B cell (primary cell): ENCODE measurements around the gene LRG1. TPM values are rescaled to one million over a fixed set of nuclear protein-coding genes. Genes with fewer than 3 reads are reported as not detected.
A peak's percentile ranks its signal among the peaks of the same experiment; 100 is the strongest.
"Not testable (repeated sequence)": the region's sequence is repeated elsewhere in the genome, so short reads cannot be mapped to it uniquely, and the experiment has no call there.

Source experiments
- ATAC-seq: fragments of 200-7000 bp; cut with Tn5 transposase; one replicate; pipeline ENCODE4 v1.10.0; 2021; ENCODE audit warnings: low read depth, mild to moderate bottlenecking, moderate number of reproducible peaks, moderate library complexity
- CTCF ChIA-PET: fragments of 350-600 bp; sonication (Branson Sonifier 250); formaldehyde crosslinking; loops from one replicate; lab custom pipeline; 2021; ENCODE audit warnings: antibody characterized with exemption, inconsistent platforms; lab: Charles Lee
- POLR2A ChIA-PET: fragments of 350-600 bp; sonication (Branson Sonifier 250); formaldehyde crosslinking; loops from one replicate; lab custom pipeline; 2021; ENCODE audit warnings: antibody characterized with exemption; lab: Charles Lee
- DNase-seq: peaks from one replicate; pipeline ENCODE4 v3.0.0; 2013
- H2AFZ ChIP-seq: 2 replicates; pipeline ENCODE4 v1.6.1; 2012; ENCODE audit warnings: mild to moderate bottlenecking, low read depth, low read length; ENCODE audit not compliant: insufficient read depth, poor library complexity, severe bottlenecking
- H3K27ac ChIP-seq, 2 donors: 1 replicate in 1 of 2; 2 replicates in 1 of 2; pipeline ENCODE4 v1.5.1; 2012 to 2013; ENCODE audit warnings: low read length in 2 of 2, mild to moderate bottlenecking in 2 of 2, moderate library complexity in 1 of 2
- H3K27me3 ChIP-seq, 4 experiments: fragments of 200-600 bp in 1 of 4; sonication (generic) in 1 of 4; replicated peaks in 1 of 4; 1 replicate in 2 of 4; 2 replicates in 2 of 4; pipeline versions ENCODE4 v1.6.1 to v1.7.0; 2013 to 2016; ENCODE audit warnings: low read length in 3 of 4, mild to moderate bottlenecking in 2 of 4, mixed read lengths in 1 of 4, moderate library complexity in 1 of 4; ENCODE audit not compliant: insufficient read depth in 4 of 4, control insufficient read depth in 3 of 4; ENCODE audit errors: control extremely low read depth in 1 of 4
- H3K36me3 ChIP-seq, 2 experiments: replicated peaks in 1 of 2; 1 replicate in 1 of 2; 2 replicates in 1 of 2; pipeline versions ENCODE4 v1.6.1 to v1.7.1; 2013; ENCODE audit warnings: low read length in 1 of 2; ENCODE audit not compliant: insufficient read depth in 2 of 2, control insufficient read depth in 1 of 2; ENCODE audit errors: control extremely low read depth in 1 of 2, extremely low read depth in 1 of 2
- H3K4me1 ChIP-seq, 2 donors: fragments of 200-600 bp in 1 of 2; sonication (generic) in 1 of 2; 1 replicate in 1 of 2; 2 replicates in 1 of 2; pipeline versions ENCODE4 v1.5.1 to v1.6.1; 2013 to 2017; ENCODE audit warnings: low read length in 2 of 2; ENCODE audit not compliant: control insufficient read depth in 2 of 2, insufficient read depth in 2 of 2
- H3K4me2 ChIP-seq: replicated peaks from 2 replicates; pipeline ENCODE3; 2012; ENCODE audit warnings: mild to moderate bottlenecking, low read depth, low read length; ENCODE audit not compliant: poor library complexity, severe bottlenecking
- H3K4me3 ChIP-seq, 5 experiments: fragments of 200-600 bp in 1 of 5; sonication (generic) in 1 of 5; 1 replicate in 3 of 5; 2 replicates in 2 of 5; pipeline versions ENCODE4 v1.5.1 to v1.7.0; 2011 to 2016; ENCODE audit warnings: low read length in 4 of 5, mild to moderate bottlenecking in 4 of 5, low read depth in 2 of 5, control low read depth in 1 of 5, moderate library complexity in 1 of 5; ENCODE audit not compliant: insufficient read depth in 1 of 5; ENCODE audit errors: control extremely low read depth in 1 of 5, extremely low read depth in 1 of 5
- H3K79me2 ChIP-seq: fragments of 200-600 bp; sonication (generic); one replicate; pipeline ENCODE4 v1.6.0; 2016; ENCODE audit warnings: low read length; ENCODE audit not compliant: control insufficient read depth, insufficient read depth
- H3K9ac ChIP-seq: fragments of 200-600 bp; sonication (generic); 2 replicates; pipeline ENCODE4 v1.6.1; 2017; ENCODE audit warnings: mild to moderate bottlenecking, low read length, moderate library complexity
- H3K9me3 ChIP-seq, 3 donors: one replicate each; pipeline versions ENCODE4 v1.6.1 to v1.7.1; 2013; ENCODE audit warnings: low read length in 2 of 3; ENCODE audit not compliant: control insufficient read depth in 2 of 3, insufficient read depth in 1 of 3; ENCODE audit errors: control extremely low read depth in 1 of 3
- H4K20me1 ChIP-seq: 2 replicates; pipeline ENCODE4 v1.6.0; 2012; ENCODE audit warnings: mild to moderate bottlenecking, low read length; ENCODE audit not compliant: insufficient read depth, control insufficient read depth, poor library complexity, severe bottlenecking
- H3K27ac Mint-ChIP-seq: one replicate; pipeline ENCODE4 v1.8.0; 2021; ENCODE audit warnings: mixed read lengths
- H3K27me3 Mint-ChIP-seq: one replicate; pipeline ENCODE4 v1.8.0; 2021; ENCODE audit warnings: mixed read lengths
- H3K4me1 Mint-ChIP-seq: one replicate; pipeline ENCODE4 v1.8.0; 2021; ENCODE audit warnings: mixed read lengths
- H3K4me3 Mint-ChIP-seq: one replicate; pipeline ENCODE4 v1.8.0; 2021; ENCODE audit warnings: mixed read lengths
- H3K9me3 Mint-ChIP-seq: one replicate; pipeline ENCODE4 v1.8.0; 2022; ENCODE audit warnings: mixed read lengths; ENCODE audit not compliant: insufficient read depth
- EZH2 ChIP-seq: IDR thresholded peaks from 2 replicates; pipeline ENCODE4 v1.6.1; 2012; ENCODE audit warnings: borderline replicate concordance, low read depth, mild to moderate bottlenecking, moderate library complexity, low read length; ENCODE audit not compliant: insufficient read depth, poor library complexity, severe bottlenecking
- WGBS: methylation state at CpG from one replicate; pipeline ENCODE4 v1.1.5; 2013; ENCODE audit warnings: missing lambda C conversion rate; ENCODE audit not compliant: insufficient coverage; 5-methylcytosine and 5-hydroxymethylcytosine counted together
- intact Hi-C: fragments of 100-400 bp; cut with micrococcal nuclease; formaldehyde crosslinking; loops from one replicate; pipeline ENCODE4 v1.10.0; 2022
- polyA plus RNA-seq: library from polyadenylated mRNA; depleted of rRNA; stranded (reverse); fragments of >200 nt; gene quantifications from 2 replicates; pipeline ENCODE4 v1.2.3, GENCODE V29; 2012
- total RNA-seq, 2 donors: library from RNA; stranded (reverse); fragments of 120-200 nt in 1 of 2; gene quantifications; 1 replicate in 1 of 2; 2 replicates in 1 of 2; pipeline versions ENCODE4 v1.2.3 to v1.2.4, GENCODE V29; 2013 to 2022
- TF ChIP-seq, protein P1 (sequence below): fragments of 200-600 bp; IDR thresholded peaks from one replicate; pipeline ENCODE4 v1.8.0; 2022; ENCODE audit warnings: antibody characterized with exemption, mild to moderate bottlenecking

The LRG1 gene
- total and polyA plus RNA-seq, 2 donors (not counting 1 experiment from before 2014, with no cell fraction given), result 0.21 to 0.27 TPM

DNA sequence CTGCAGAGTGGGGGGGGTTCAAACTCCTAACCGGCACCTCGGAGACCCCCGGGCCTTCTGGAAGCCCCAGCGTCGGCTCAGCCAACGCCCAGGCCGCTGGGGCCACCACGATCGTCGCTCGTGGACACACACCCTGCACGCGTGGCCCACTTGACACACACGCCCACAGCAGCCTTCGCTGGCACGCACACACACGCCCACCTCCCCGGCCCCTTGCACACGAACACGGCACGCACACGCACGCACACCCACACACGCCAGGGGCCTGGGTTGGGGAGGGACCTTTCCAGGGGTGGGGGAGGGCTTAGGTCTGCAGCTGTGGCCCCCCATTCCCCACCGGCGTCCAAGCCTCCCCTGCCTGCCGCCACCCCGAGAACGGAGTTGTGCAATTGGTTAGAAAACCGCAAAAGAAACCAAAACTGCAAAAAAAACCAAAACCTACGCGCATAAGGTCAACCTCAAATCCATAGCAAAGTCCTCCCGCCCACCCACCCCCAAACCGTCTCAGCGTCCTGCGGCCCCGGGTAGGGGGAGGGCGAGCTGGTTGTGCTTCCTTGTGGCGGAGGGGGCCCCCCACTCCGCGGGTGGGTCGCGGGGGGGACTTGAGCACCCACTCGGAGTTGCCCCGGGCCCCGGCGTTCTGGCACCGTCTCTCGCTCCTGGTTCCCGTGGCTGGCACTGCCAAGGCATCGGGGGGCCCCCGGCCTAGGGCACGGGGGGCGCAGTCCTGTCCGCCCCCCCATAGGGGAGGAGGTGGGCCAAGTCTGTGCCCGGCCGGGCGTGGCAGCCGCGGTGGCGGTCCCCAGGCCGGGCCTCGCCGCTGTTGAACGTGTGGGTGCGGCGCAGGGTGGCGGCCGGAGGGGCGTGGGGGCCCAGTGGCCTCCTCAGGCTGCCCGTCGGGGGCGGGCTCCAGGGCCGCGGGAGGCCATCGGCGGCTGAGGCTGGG lies 3.3 kb upstream of the LRG1 start:
- CTCF ChIA-PET, result no interaction called here
- Mint-ChIP-seq H3K9me3 (no peaks in the 10 kb centered on the region), H3K27me3 (peaks cover 9% of the 10 kb centered on the region), H3K4me3 (no peak overlapping the region), H3K4me1 (peaks cover 11% of the 10 kb centered on the region), H3K27ac (no peak overlapping the region)
- Histone ChIP-seq H3K79me2 (no peaks in the 10 kb centered on the region), H3K4me3 (no peak overlapping the region), H3K36me3 (no peaks in the 10 kb centered on the region), H3K27me3 (peaks cover 0 to 13% (median 0%) of the 10 kb centered on the region in 4 experiments), H3K9ac (no peak overlapping the region), H3K9me3 (peaks cover 0 to 28% (median 0%) of the 10 kb centered on the region in 3 donors), H4K20me1 (no peaks in the 10 kb centered on the region), H3K27ac (no peak overlapping the region), H3K4me1 (peaks cover 11% of the 10 kb centered on the region in 2 donors), H2AFZ (no peak overlapping the region), H3K4me2 (peak overlapping the region; percentile 22)
- POLR2A ChIA-PET, result interaction anchor here (0.5 kb wide), 1 partner anchor 22 kb away, joined by 3 read pairs; no protein-coding TSS in a partner anchor
- intact Hi-C loops, result no loop called here
- ATAC-seq, result no peak
- DNase-seq, result no peak
- TF ChIP-seq, protein P1, sequence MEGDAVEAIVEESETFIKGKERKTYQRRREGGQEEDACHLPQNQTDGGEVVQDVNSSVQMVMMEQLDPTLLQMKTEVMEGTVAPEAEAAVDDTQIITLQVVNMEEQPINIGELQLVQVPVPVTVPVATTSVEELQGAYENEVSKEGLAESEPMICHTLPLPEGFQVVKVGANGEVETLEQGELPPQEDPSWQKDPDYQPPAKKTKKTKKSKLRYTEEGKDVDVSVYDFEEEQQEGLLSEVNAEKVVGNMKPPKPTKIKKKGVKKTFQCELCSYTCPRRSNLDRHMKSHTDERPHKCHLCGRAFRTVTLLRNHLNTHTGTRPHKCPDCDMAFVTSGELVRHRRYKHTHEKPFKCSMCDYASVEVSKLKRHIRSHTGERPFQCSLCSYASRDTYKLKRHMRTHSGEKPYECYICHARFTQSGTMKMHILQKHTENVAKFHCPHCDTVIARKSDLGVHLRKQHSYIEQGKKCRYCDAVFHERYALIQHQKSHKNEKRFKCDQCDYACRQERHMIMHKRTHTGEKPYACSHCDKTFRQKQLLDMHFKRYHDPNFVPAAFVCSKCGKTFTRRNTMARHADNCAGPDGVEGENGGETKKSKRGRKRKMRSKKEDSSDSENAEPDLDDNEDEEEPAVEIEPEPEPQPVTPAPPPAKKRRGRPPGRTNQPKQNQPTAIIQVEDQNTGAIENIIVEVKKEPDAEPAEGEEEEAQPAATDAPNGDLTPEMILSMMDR, result no peak
- no peak for TF ChIP-seq EZH2
- WGBS, result 87% methylated on average over 68 of the region's 77 CpGs

DNA sequence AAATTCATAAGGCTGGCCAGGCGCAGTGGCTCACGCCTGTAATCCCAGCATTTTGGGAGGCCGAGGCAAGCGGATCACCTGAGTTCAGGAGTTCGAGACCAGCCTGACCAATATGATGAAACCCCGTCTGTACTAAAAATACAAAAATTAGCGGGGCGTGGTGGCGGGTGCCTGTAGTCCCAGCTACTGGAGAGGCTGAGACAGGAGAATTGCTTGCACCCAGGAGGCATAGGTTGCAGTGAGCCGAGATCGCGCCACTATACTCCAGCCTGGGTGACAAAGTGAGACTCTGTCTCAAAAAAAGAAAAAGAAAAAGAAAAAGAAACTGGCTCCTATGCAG lies 1.9 kb upstream of the LRG1 start:
- H4K20me1 ChIP-seq, H3K27ac ChIP-seq, POLR2A ChIA-PET, H3K36me3 ChIP-seq, CTCF ChIA-PET, ATAC-seq, H3K9ac ChIP-seq, H2AFZ ChIP-seq, H3K27ac Mint-ChIP-seq, H3K4me3 ChIP-seq, H3K79me2 ChIP-seq, H3K9me3 Mint-ChIP-seq, intact Hi-C loops, H3K4me2 ChIP-seq, H3K27me3 Mint-ChIP-seq, H3K4me3 Mint-ChIP-seq, DNase-seq: not testable (repeated sequence)
- Histone ChIP-seq H3K27me3 (peaks cover 0 to 20% (median 0%) of the 10 kb centered on the region in 4 experiments), H3K9me3 (peaks cover 0 to 33% (median 0%) of the 10 kb centered on the region in 3 donors), H3K4me1 (peaks cover 11% of the 10 kb centered on the region in 2 donors)
- peaks cover 11% of the 10 kb centered on the region for H3K4me1 Mint-ChIP-seq
- WGBS, result 98% methylated on average over 10 of the region's 12 CpGs
